ACC112 (cell line): Measurements from ENCODE around the gene CPNE4.
"Not testable (repeated sequence)": the region's sequence is repeated elsewhere in the genome, so short reads cannot be mapped to it uniquely, and the experiment has no call there.

Source experiments
- H2AFZ ChIP-seq: fragments of 200-600 bp; sonication (generic); one replicate; pipeline ENCODE4 v1.6.0; 2017; ENCODE audit warnings: antibody characterized with exemption, low read length; ENCODE audit not compliant: unreplicated experiment
- H3K27ac ChIP-seq: fragments of 200-600 bp; sonication (generic); 2 replicates; pipeline ENCODE4 v1.5.1; 2014; ENCODE audit warnings: low read depth, mild to moderate bottlenecking, antibody characterized with exemption, low read length, moderate library complexity
- H3K27me3 ChIP-seq: fragments of 200-600 bp; sonication (generic); 2 replicates; pipeline ENCODE4 v1.6.1; 2014; ENCODE audit warnings: mild to moderate bottlenecking, antibody characterized with exemption, low read length, moderate library complexity, mixed read lengths; ENCODE audit not compliant: insufficient read depth
- H3K36me3 ChIP-seq: fragments of 200-600 bp; sonication (generic); 2 replicates; pipeline ENCODE4 v1.6.1; 2016; ENCODE audit warnings: mild to moderate bottlenecking, antibody characterized with exemption, low read length, moderate library complexity, mixed read lengths; ENCODE audit not compliant: insufficient read depth
- H3K4me1 ChIP-seq: fragments of 200-600 bp; sonication (generic); one replicate; pipeline ENCODE4 v1.6.1; 2016; ENCODE audit warnings: low read length, mixed read lengths; ENCODE audit not compliant: insufficient read depth, unreplicated experiment, control insufficient read depth
- H3K4me3 ChIP-seq: fragments of 200-600 bp; sonication (generic); 2 replicates; pipeline ENCODE4 v1.5.1; 2014; ENCODE audit warnings: mild to moderate bottlenecking, low read depth, low read length
- H3K79me2 ChIP-seq: fragments of 200-600 bp; sonication (generic); one replicate; pipeline ENCODE4 v1.6.0; 2016; ENCODE audit warnings: low read length; ENCODE audit not compliant: control insufficient read depth, unreplicated experiment, insufficient read depth

Gene CPNE4

DNA sequence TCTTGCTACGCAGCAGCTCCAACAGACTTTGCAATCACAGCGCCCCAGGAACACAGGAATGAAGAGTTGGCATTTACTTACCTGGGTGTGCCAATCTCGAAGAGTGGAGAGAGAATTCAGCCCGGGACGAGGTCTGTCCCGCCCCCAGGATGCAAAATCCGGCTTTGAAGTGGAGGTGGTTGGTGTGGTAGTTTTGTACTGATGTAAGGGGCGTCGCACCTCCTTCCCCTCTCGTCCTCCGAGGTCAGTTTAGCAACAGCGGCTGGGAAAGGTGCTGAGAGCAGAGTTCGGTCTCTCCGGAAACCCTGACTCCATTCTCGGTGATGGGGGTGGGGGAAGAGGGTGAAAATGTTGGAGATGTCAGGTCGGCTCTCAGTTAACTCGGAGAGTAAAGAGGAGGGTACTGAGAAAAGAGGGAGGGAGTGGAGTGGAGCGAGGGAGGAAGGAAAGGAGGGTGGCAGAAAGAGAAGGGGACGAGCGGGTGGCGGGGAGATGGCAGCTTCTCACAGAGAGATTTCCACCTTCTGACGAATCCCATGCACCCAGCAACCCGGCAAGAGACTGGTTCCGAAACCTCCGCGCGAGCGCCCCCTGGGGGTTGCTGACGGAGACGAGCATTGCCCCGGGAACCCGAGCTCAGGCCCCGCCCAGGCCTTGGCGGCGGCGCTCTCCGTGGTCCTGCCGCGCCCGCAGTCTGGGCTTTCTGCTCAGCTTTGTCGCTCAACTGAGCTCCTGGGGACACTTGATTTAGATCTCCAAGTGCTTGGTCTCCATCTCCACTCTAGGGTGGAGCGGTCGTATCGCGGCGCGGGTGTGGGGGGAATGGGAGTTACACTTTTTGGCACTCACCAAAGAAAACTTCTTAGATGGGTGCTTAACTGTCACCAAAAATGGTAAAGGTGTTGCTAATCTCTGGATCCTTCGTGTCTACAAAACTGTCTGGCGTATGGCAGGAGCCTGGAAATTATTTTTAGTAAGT lies at the start of gene CPNE4:
TSS of gene CPNE4 (minus strand) at position 529 of the 979 bp plus-strand sequence.
- H3K4me3 ChIP-seq: peak within 1 kb of the TSS; percentile 69
- peaks cover 6% of the 10 kb centered on the region for H3K4me1 ChIP-seq
- H2AFZ ChIP-seq: no peak within 1 kb of the TSS
- H3K79me2 ChIP-seq: no peaks in the 10 kb centered on the region
- H3K27me3 ChIP-seq: peaks cover 59% of the 10 kb centered on the region
- no peaks in the 10 kb centered on the region for H3K36me3 ChIP-seq
- H3K27ac ChIP-seq: no peak within 1 kb of the TSS

DNA sequence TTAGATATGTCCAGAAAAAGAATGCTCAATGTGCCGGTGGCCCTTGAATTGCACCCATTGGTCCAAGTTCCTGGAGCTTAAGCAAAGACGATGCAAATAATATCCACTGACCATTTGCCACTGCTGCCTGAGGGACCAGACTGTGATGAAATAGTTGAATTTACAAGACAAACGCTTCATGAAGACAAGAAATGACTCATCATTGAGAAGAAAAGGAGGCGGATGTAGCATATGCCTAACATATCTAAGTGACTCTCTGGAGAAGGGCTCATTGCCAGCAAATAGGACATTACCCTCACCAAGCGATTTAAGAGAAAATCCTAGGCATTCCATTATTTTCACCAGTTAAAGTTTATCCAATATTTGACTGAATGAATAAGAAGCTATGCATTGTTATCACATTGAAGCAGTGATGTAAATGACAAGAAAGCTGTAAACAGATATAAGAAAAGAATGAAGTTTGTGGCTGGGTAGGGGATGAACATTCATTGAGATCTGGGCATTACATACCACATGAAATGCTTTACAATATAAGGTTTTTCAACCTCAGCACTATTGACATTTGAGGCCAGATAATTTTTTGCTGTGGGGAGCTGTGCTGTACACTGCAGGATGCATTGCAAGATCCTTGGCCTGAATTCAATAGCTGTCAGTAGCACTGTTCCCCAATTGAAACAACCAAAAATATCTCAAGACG lies 48.9 kb upstream of the CPNE4 start:
- Histone ChIP-seq H3K27me3 (no peaks in the 10 kb centered on the region), H3K4me3 (no peak overlapping the region), H3K4me1 (peaks cover 14% of the 10 kb centered on the region), H2AFZ (no peak overlapping the region), H3K27ac (no peak overlapping the region), H3K79me2 (no peaks in the 10 kb centered on the region), H3K36me3 (no peaks in the 10 kb centered on the region)

DNA sequence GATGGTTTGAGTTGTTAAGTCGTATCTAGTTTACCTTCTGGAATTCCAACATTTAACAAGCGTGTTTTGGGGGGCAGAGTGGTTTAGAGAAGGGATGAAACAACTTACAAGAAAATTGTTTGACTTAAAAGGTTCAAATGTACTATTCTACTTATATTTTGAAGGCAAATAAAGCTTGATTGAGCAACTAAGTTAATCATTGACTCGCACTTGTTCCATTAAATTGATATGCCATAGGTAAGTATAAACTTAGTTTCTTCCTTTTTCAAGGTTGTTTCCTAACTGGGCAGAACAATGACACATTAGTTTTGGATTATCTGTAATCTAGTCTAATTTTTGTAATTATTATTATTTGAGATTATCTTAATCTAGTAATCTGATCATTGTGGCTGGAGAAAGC lies 48.3 kb upstream of the CPNE4 start:
- H3K27ac ChIP-seq: no peak overlapping the region

GRCh38 chr3:132079147-132079546 lies 44.3 kb upstream of the CPNE4 start:
- no peaks in the 10 kb centered on the region for H3K79me2 ChIP-seq
- H3K27ac ChIP-seq: no peak overlapping the region
- H3K27me3 ChIP-seq: no peaks in the 10 kb centered on the region
- H3K36me3 ChIP-seq: no peaks in the 10 kb centered on the region
- H2AFZ ChIP-seq: no peak overlapping the region
- peaks cover 6% of the 10 kb centered on the region for H3K4me1 ChIP-seq
- H3K4me3 ChIP-seq: no peak overlapping the region

More for the DNA sequence above, 48.3 kb upstream of the CPNE4 start:
- H3K27me3 ChIP-seq: no peaks in the 10 kb centered on the region
- no peaks in the 10 kb centered on the region for H3K79me2 ChIP-seq
- H3K36me3 ChIP-seq: no peaks in the 10 kb centered on the region
- peaks cover 14% of the 10 kb centered on the region for H3K4me1 ChIP-seq
- no peak overlapping the region for H3K4me3 ChIP-seq
- H2AFZ ChIP-seq: no peak overlapping the region

- no peak overlapping the region for H3K27ac ChIP-seq
- no peaks in the 10 kb centered on the region for H3K36me3 ChIP-seq
- H3K4me1 ChIP-seq: no peaks in the 10 kb centered on the region
- no peak overlapping the region for H2AFZ ChIP-seq
- peaks cover 13% of the 10 kb centered on the region for H3K27me3 ChIP-seq
- H3K4me3 ChIP-seq: no peak overlapping the region
- no peaks in the 10 kb centered on the region for H3K79me2 ChIP-seq
Observed at GRCh38 chr3:132073771-132074170, 39.0 kb upstream of the CPNE4 start.

- no peak overlapping the region for H2AFZ ChIP-seq
- peaks cover 20% of the 10 kb centered on the region for H3K27me3 ChIP-seq
- H3K4me1 ChIP-seq: no peaks in the 10 kb centered on the region
- no peaks in the 10 kb centered on the region for H3K79me2 ChIP-seq
- H3K36me3 ChIP-seq: no peaks in the 10 kb centered on the region
- no peak overlapping the region for H3K4me3 ChIP-seq
- no peak overlapping the region for H3K27ac ChIP-seq
Observed at GRCh38 chr3:132071043-132071442, 36.2 kb upstream of the CPNE4 start.

DNA sequence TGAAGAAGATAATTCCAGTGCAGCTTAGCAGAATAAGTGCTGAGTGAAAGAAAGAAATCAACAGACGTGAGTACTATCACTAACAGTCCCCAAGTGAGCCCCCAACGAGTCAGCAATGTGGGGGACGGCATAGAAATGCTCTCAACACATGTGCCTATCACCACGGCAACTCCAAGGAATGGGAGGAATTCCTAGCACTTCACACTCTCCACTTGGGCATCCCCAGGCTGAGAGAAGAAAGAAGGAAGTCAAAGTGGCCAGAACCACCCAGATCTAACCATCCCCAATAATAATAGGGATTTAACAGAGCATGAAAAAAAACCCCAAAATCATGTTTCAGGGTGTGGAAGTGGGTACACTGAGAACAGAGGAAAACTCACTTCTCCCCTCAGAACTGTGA lies 29.3 kb upstream of the CPNE4 start:
- Histone ChIP-seq H3K36me3 (no peaks in the 10 kb centered on the region), H3K27ac (no peak overlapping the region), H3K4me1 (no peaks in the 10 kb centered on the region), H3K27me3 (peaks cover 38% of the 10 kb centered on the region), H3K79me2 (no peaks in the 10 kb centered on the region), H2AFZ (no peak overlapping the region), H3K4me3 (no peak overlapping the region)

- H3K36me3 ChIP-seq: no peaks in the 10 kb centered on the region
- no peaks in the 10 kb centered on the region for H3K79me2 ChIP-seq
- no peak overlapping the region for H2AFZ ChIP-seq
- peaks cover 42% of the 10 kb centered on the region for H3K27me3 ChIP-seq
- no peak overlapping the region for H3K4me3 ChIP-seq
- no peak overlapping the region for H3K27ac ChIP-seq
- H3K4me1 ChIP-seq: no peaks in the 10 kb centered on the region
Observed at GRCh38 chr3:132062535-132062934, 27.7 kb upstream of the CPNE4 start.

- H2AFZ ChIP-seq: no peak overlapping the region
- no peak overlapping the region for H3K4me3 ChIP-seq
- H3K27me3 ChIP-seq: peaks cover 19% of the 10 kb centered on the region
- H3K36me3 ChIP-seq: no peaks in the 10 kb centered on the region
- H3K27ac ChIP-seq: no peak overlapping the region
- H3K79me2 ChIP-seq: no peaks in the 10 kb centered on the region
- no peaks in the 10 kb centered on the region for H3K4me1 ChIP-seq
Observed at GRCh38 chr3:132055872-132056271, 21.1 kb upstream of the CPNE4 start.

DNA sequence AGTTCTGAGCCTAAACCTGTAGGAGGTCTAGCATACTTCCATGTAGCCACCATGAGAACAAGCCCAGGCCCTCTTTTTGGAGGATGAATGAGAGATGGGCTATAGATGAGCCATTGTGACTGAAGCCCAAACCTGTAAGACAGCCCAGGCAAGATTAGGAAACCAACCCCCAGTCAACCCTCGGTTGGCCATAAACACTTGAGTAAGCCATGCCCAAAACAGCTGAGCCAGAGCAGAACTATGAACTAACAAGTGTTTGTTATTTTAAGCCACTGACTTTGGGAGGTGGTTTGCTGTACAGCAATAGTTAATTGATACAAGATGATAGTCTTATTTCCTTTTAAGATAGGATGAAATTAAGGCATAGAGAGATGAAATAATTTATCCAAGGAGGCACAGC lies 12.4 kb upstream of the CPNE4 start:
- Histone ChIP-seq H3K27me3 (no peaks in the 10 kb centered on the region), H3K4me3 (no peak overlapping the region), H3K27ac (no peak overlapping the region), H3K36me3 (no peaks in the 10 kb centered on the region), H3K79me2 (no peaks in the 10 kb centered on the region), H3K4me1 (no peaks in the 10 kb centered on the region), H2AFZ (no peak overlapping the region)

GRCh38 chr3:132044874-132045273 lies 10.1 kb upstream of the CPNE4 start:
- not testable (repeated sequence) for H3K27ac ChIP-seq, H3K27me3 ChIP-seq, H3K36me3 ChIP-seq, H2AFZ ChIP-seq, H3K4me1 ChIP-seq, H3K79me2 ChIP-seq, H3K4me3 ChIP-seq
